NCI-H748 (cell line): Measurements from ENCODE around the gene WASHC4.

Experiments
- DNase-seq: peaks from one replicate; lab custom pipeline; 2025; ENCODE audit not compliant: unreplicated experiment; lab: John Stamatoyannopoulos, UW

Gene WASHC4

GRCh38 chr12:105107494-105108371 is at the start of gene WASHC4:
Gene WASHC4, plus strand, starts transcription at chr12:105107731. Its CDS starts 70 bp downstream, at chr12:105107801.
- peak; percentile 95 for DNase-seq

- DNase-seq, result peak; percentile 23
Observed at GRCh38 chr12:105060715-105061378, 46.7 kb upstream of the WASHC4 start.

- DNase-seq, result peak; percentile 12
Observed at GRCh38 chr12:105064564-105065178, 42.9 kb upstream of the WASHC4 start.

GRCh38 chr12:105067511-105068031 is 40.0 kb upstream of the WASHC4 start:
- DNase-seq, result no peak

- DNase-seq, result no peak
Observed at GRCh38 chr12:105069936-105070702, 37.4 kb upstream of the WASHC4 start.

- DNase-seq, result no peak
Observed at GRCh38 chr12:105071981-105072380, 35.5 kb upstream of the WASHC4 start.

- no peak for DNase-seq
Observed at GRCh38 chr12:105072888-105073488, 34.5 kb upstream of the WASHC4 start.

GRCh38 chr12:105076098-105076497 is 31.4 kb upstream of the WASHC4 start:
- DNase-seq, result no peak

GRCh38 chr12:105076913-105077312 is 30.6 kb upstream of the WASHC4 start:
- DNase-seq, result no peak

- DNase-seq, result no peak
Observed at GRCh38 chr12:105077435-105077834, 30.1 kb upstream of the WASHC4 start.

GRCh38 chr12:105078712-105079570 is 28.6 kb upstream of the WASHC4 start:
- DNase-seq, result peak; percentile 70

- DNase-seq, result no peak
Observed at GRCh38 chr12:105083031-105083430, 24.5 kb upstream of the WASHC4 start.

GRCh38 chr12:105083551-105084105 is 23.9 kb upstream of the WASHC4 start:
- peak; percentile 46 for DNase-seq

- peak; percentile 84 for DNase-seq
Observed at GRCh38 chr12:105084251-105085250, 23.0 kb upstream of the WASHC4 start, which contains the start of gene ALDH1L2. Gene ALDH1L2, minus strand, starts transcription at chr12:105084458. Its CDS starts 22 bp downstream, at chr12:105084436.

GRCh38 chr12:105085501-105085900 is 22.0 kb upstream of the WASHC4 start:
- DNase-seq, result no peak

GRCh38 chr12:105089817-105090216 is 17.7 kb upstream of the WASHC4 start:
- no peak for DNase-seq

GRCh38 chr12:105090361-105090760 is 17.2 kb upstream of the WASHC4 start:
- no peak for DNase-seq
